GM21723 (cell line): ENCODE results near the gene TP53TG5.

Source experiments
- ATAC-seq: cut with Tn5 transposase; IDR thresholded peaks from one replicate; pipeline ENCODE4 v1.9.1; 2021; ENCODE audit warnings: mild to moderate bottlenecking, moderate library complexity; ENCODE audit not compliant: unreplicated experiment

TP53TG5 gene

GRCh38 chr20:45405571-45406259, 27.6 kb upstream of the TP53TG5 start:
- ATAC-seq: no peak

- ATAC-seq: no peak
Observed at GRCh38 chr20:45404438-45404837, 26.3 kb upstream of the TP53TG5 start.

GRCh38 chr20:45402946-45403345, 24.8 kb upstream of the TP53TG5 start:
- no peak for ATAC-seq

- ATAC-seq: no peak
Observed at GRCh38 chr20:45400346-45401031, 22.4 kb upstream of the TP53TG5 start.

DNA sequence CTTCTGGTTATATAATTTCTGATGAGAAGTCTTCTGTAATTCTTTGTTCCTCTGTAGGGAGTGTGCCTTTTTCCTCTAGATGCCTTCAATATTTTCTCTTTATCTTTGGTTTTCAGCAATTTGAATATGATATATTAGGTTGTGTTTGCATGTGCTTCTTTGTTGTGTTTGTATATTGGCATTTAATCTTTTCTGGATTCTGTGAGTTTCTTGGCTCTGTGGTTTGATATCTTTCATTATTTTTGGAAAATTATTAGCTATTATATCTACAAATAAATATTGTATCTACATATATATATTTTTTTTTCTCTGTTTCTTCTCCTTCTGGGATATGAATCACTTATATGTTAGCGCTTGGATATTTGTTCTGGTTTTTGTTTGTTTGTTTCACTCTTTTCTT, 20.9 kb upstream of the TP53TG5 start:
- ATAC-seq: no peak

DNA sequence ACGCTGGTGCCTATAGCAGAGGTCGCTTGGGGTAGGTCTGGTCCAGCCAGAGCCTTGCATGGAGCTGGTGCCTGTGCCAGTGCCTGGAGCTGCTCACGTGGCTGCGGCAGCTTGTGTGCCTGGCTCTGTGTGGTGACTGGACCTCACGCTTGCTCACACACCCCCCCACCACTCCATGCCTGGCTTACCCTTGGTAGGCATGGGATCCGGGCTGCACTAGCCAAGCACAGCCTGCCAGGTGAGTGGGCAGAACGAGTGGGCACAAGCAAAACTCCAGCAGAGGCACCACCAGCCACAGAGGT, 16.9 kb upstream of the TP53TG5 start:
- ATAC-seq: no peak

GRCh38 chr20:45394221-45395113, 16.3 kb upstream of the TP53TG5 start:
- ATAC-seq: no peak

DNA sequence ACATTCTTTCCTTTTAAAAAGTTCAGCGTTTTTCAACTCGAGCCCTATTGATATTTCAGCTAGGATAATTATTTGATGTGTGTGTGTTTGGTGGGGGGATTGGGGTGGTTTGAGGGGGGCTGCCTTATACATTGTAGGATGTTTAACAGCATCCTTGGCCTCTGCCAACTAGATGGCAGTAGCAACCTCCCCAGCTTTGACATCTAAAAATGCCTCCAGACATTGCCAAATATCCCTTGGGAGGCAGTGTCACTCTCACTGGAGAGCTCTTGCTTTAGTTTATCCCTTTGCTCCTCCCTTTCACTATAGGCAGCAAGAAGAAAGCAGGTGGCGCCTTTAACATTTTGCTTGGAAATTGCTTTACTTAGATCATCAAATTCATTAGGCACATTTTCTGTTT, 14.6 kb upstream of the TP53TG5 start:
- ATAC-seq: no peak

GRCh38 chr20:45391559-45391958, 13.4 kb upstream of the TP53TG5 start:
- no peak for ATAC-seq

DNA sequence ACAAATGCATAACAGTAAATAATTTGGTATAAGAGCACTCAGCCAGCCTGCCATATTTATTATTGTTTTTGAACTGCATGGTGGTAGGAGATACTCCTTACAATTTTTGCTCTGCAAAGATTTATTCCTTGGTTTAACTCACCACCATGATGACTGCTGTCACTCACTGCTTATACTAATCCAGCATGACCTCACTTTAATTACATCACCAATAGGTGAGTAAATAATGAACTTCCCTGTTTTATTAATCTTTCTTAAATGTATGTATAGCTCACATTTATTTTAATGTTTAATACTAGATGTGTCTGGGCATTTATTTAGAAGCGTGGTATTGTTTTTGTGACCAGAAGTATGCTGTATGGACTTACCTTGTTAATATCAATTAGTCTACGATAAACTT, 12.8 kb upstream of the TP53TG5 start:
- no peak for ATAC-seq

GRCh38 chr20:45387274-45387673, 9.1 kb upstream of the TP53TG5 start:
- no peak for ATAC-seq

- no peak for ATAC-seq
Observed at GRCh38 chr20:45377269-45377668, 856 bp downstream of the TP53TG5 start.

DNA sequence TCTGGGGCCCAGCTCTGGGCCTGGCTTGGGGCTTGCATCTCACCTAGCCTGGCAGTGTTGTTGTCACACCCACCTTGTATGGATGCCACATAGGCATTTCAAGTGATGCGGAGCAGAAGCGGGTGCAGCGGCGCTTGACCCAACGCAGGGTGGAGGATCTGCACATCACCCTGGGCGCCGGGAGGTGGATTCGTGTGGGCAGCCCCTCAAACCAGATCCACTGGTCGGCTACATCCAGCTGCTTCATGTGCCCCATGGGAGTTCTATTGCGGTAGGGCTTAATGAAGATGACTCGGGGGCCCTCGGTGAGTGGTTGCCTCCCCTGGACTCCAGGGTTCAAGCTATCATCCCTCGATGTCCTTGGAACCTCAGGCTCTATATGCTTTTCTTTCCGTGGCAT, 3.2 kb downstream of the TP53TG5 start:
- no peak for ATAC-seq

DNA sequence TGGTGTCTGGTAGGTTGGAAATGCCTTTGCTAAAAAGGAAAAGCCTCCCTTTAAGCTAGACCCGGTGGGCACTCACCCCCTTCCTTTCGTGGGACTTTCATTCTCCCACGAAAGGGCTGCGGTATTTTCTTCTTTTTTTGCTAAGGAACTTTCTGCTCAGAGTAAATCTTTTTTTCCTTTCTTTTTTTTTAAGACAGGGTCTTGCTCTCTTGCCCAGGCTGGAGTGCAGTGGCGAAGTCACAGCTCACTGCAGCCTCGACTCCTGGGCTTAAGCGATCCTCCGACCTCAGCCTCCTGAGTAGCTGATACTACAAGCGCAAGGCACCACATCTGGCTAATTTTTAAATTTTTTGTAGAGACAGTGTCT, 4.0 kb downstream of the TP53TG5 start:
- ATAC-seq: no peak

DNA sequence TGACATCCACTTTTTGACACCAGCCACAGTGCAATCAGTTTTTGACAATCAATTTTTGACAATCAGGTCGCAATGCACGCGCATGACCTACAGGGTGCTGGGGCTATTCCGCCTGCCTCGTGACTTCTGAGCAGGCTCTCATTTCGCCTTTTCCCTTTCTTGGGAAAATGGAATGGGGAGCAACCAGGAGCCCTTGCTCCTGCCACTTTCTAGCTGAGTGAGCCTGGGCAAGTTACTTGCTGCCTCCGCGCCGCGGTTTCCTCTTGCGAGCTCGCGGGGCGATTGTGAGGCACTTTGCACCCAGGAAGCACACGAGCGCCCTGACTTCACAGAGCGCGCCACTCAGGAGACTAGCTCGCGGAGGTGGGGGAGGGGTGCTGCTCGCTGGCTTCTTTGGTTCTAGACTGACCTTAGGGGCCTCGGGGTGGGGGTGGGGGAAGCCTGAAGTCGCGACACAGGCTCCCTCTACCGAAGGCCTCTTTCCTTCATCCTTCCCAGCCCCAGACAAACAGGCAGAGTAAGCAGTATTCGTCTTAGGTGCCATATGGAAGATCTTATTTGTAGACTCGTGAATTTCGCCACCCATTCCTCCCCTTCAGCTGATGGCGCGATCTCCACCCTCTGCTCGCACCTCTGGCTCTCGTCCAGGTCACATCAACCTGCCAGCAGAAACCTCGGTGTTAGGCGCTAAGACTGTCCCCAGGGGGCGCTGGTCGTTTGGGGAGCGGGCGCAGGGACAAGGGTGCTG, 4.6 kb downstream of the TP53TG5 start:
- ATAC-seq: no peak

DNA sequence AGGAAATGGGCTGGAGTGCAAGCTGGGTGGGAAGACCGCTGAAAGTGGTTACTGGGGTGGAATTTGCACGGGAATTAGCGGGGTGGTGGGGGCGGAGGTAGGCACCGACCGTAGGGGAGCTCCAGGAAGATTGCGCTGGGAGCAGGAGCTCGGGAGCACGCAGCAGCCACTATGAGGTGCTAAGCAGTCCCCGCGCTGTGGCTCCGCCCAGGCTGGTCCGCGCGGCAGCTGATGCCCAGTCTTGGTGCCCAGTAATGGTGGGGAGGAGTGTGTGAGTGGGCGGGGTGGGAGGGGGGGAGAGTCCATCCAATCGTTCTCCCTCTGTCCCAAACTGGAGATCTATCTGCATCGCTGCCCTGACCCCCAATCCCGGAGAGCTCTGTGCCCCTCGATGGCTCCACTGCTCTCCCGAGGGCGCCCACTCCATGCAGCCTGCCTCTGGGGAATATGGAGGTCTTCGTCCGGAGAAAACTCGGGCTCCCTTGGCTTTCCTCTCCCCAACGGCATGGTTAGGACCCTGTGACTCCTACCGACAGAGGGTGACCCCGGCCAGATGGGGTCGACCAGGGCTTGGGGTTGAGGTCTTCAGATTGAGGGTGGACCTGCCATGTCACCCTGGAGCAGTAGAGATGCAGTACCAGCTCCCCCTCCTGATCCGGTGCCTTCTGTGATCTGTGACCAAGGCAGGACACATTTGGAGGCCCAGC, 5.3 kb downstream of the TP53TG5 start:
- no peak for ATAC-seq

- ATAC-seq: no peak
Observed at GRCh38 chr20:45372241-45372640, 5.9 kb downstream of the TP53TG5 start.

DNA sequence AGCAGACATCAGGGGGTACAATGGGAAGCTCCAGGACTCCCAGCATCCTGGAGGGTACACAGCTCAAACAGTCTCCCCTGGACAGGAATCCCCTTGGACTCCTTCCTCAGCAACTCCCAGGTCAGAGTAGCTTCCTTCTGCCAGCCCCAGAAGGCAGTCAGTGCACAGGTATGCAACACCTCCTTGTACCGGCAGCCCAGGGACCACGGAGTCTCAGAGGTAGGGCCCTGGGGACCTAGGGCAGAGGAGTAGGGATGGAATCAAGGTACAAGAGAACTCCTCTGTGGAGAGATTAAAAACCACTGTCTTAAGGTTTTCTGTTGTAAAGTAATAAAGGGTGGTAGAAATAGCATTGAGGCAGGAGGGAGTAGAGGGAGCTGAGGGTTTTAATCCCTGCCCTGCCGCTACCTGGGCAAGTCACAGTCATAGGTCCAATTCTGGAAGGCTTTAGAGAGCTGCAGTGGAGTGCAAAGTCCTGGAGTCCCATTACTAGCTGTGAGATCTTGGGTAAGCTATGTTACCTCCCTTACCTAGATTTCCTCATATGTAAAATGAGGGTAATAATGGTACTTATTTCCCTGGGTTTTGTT, 7.5 kb downstream of the TP53TG5 start:
- ATAC-seq: no peak

DNA sequence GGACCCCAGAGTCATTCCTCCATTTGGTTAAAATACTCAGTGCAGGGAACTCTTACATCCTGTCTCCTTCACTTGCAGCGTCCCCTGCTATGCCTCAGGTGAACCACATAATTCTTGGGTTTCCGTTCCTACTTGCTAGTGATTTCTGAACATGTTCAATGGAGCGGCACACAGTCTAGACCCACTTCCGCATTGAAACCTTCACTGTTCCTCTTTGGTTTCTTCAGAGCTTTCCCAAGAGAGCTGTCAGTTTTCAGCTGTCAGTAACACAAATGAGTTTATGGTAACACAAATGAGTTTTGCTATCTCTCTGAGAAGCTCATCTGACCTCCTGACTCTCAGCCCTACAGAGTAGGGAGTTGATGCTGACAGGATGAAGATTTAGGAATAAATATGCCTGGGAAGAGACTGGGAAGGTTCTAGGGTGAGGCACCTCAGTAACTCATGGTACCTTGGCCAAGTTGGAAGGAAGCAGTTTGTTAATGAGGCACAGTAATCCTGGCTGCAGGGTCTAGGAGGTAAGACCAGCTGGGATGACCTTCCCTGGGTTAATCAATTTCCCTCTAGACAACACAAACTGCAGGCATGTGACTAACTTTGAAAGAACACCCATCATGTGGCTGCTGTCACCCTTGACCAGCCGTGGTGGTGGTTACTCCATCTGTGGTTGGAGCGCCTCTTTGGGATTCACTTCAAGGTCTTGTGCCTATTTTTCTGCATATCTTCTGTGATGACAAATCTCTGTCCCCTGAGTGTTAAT, 9.7 kb downstream of the TP53TG5 start:
- peak; percentile 85 for ATAC-seq

DNA sequence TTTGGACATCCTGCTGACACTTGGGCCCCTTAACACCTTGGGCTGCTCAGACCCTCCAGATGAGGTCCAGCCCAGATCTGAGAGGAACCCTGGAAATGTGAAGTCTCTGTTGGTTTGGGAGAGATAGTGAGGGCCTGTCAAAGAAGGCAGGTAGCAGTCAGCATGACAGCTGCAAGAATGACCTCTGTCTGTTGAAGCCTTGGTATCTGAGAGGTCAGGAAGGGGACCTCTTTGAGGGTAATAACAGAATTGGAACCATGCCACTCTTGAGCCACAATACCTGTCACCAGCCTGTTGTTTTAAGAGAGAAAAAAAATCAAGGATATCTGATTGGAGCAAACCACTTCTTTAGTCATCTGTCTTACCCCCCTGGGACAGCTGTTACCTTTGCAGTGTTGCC, 11.0 kb downstream of the TP53TG5 start:
- no peak for ATAC-seq
